ENCODE data around the gene CBX5.

DNA sequence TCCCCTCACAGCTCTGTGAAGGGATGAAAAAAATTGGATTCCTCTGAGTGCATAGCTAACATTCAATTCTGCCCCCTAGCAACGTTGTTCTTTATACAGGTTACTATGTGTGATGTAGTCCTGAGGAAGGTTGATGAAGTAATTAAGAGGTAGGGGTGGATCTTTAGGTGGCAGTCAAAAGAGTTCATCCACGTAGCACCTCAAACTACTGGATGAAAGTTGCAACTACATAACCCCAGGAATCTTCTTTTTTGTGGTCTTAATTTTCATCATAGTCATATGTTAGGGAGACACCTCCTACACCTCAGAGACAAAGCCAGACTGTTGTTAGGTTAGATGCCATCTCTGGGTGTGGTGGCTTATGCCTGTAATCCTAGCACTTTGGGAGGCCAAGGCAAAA lies 31.1 kb upstream of the CBX5 start:
- TF ChIP-seq SUZ12 (IDR thresholded peaks at IDR 0.05; ENCODE audit: extremely low read depth, insufficient read depth, insufficient read length) (no peak), YY1 (IDR thresholded peaks at IDR 0.05; ENCODE audit: insufficient read depth, insufficient read length) (no peak), ZNF274 (IDR thresholded peaks at IDR 0.05; ENCODE audit: low read depth, low read length) (no peak)

Measured in NT2/D1 (cell line).